HEK293 (cell line): ENCODE data around the gene DPY19L1.
"Not testable (repeated sequence)": the region's sequence is repeated elsewhere in the genome, so short reads cannot be mapped to it uniquely, and the experiment has no call there.

Experiments
- CTCF ChIA-PET: fragments of 350-600 bp; formaldehyde crosslinking; extraction: SDS; loops from one replicate; lab custom pipeline; 2021; ENCODE audit warnings: antibody characterized with exemption; lab: Yijun Ruan, JAX
- POLR2A ChIA-PET: fragments of 300-600 bp; formaldehyde crosslinking; extraction: SDS; loops from one replicate; lab custom pipeline; 2020; ENCODE audit warnings: antibody characterized with exemption, inconsistent platforms; lab: Yijun Ruan, JAX
- H3K27ac ChIP-seq: fragments of 200-500 bp; sonication (Bioruptor generic); 2 replicates; pipeline ENCODE4 v1.5.1; 2014; ENCODE audit warnings: low read depth, low read length, control low read depth, inconsistent platforms; ENCODE audit errors: extremely low read depth
- H3K36me3 ChIP-seq, 2 experiments: fragments of 200-500 bp in 1 of 2; sonication (Bioruptor generic) in 1 of 2; 1 replicate in 1 of 2; 2 replicates in 1 of 2; pipeline ENCODE4 v1.5.1; 2014 to 2017; ENCODE audit warnings: inconsistent platforms in 2 of 2, low read length in 2 of 2; ENCODE audit not compliant: control insufficient read depth in 2 of 2, insufficient read depth in 1 of 2
- H3K4me1 ChIP-seq: fragments of 200-500 bp; sonication (Bioruptor generic); 2 replicates; pipeline ENCODE4 v1.5.1; 2014; ENCODE audit warnings: mild to moderate bottlenecking, low read length, inconsistent platforms; ENCODE audit not compliant: control insufficient read depth, insufficient read depth
- H3K4me3 ChIP-seq: 2 replicates; pipeline ENCODE4 v1.5.1; 2011; ENCODE audit warnings: low read depth, mild to moderate bottlenecking, control low read depth, low read length, moderate library complexity
- H3K9me3 ChIP-seq: fragments of 200-500 bp; sonication (Bioruptor generic); 2 replicates; pipeline ENCODE4 v1.5.1; 2014; ENCODE audit warnings: low read depth, low read length, inconsistent platforms; ENCODE audit not compliant: control insufficient read depth, insufficient read depth
- ELK4 ChIP-seq: IDR thresholded peaks from 2 replicates; pipeline ENCODE4 v1.6.1; 2011; ENCODE audit warnings: mild to moderate bottlenecking, low read depth, low read length, borderline replicate concordance
- GFI1B ChIP-seq: fragments of 450-650 bp; formaldehyde crosslinking; IDR thresholded peaks from 2 replicates; pipeline ENCODE4 v1.5.1; 2016; ENCODE audit warnings: missing biosample characterization, missing genetic modification characterization
- MYNN ChIP-seq: fragments of 450-650 bp; formaldehyde crosslinking; IDR thresholded peaks from 2 replicates; pipeline ENCODE4 v1.5.1; 2016; ENCODE audit warnings: missing biosample characterization, missing genetic modification characterization, borderline replicate concordance
- TRIM28 ChIP-seq: IDR thresholded peaks from 2 replicates; pipeline ENCODE4 v1.6.1; 2011; ENCODE audit warnings: low read length, control low read depth, borderline replicate concordance
- ZBTB20 ChIP-seq: fragments of 450-650 bp; formaldehyde crosslinking; IDR thresholded peaks from 2 replicates; pipeline ENCODE4 v1.5.1; 2016; ENCODE audit warnings: missing biosample characterization, missing genetic modification characterization
- ZBTB44 ChIP-seq: fragments of 450-650 bp; IDR thresholded peaks from 2 replicates; pipeline ENCODE4 v1.5.1; 2018; ENCODE audit warnings: missing biosample characterization, mild to moderate bottlenecking, missing genetic modification characterization
- ZEB2 ChIP-seq: fragments of 450-650 bp; formaldehyde crosslinking; IDR thresholded peaks from 2 replicates; pipeline ENCODE4 v1.5.1; 2016; ENCODE audit warnings: missing biosample characterization, missing genetic modification characterization
- ZNF146 ChIP-seq: fragments of 450-650 bp; formaldehyde crosslinking; IDR thresholded peaks from 2 replicates; pipeline ENCODE4 v1.5.1; 2016; ENCODE audit warnings: missing biosample characterization, missing genetic modification characterization
- ZNF19 ChIP-seq: fragments of 450-650 bp; formaldehyde crosslinking; IDR thresholded peaks from 2 replicates; pipeline ENCODE4; 2016; ENCODE audit warnings: missing biosample characterization, missing genetic modification characterization, low read depth
- ZNF324 ChIP-seq: fragments of 450-650 bp; formaldehyde crosslinking; IDR thresholded peaks from 2 replicates; pipeline ENCODE4 v1.5.1; 2016; ENCODE audit warnings: missing biosample characterization, missing genetic modification characterization
- ZNF354C ChIP-seq: fragments of 450-650 bp; formaldehyde crosslinking; IDR thresholded peaks from 2 replicates; pipeline ENCODE4 v1.5.1; 2016; ENCODE audit warnings: missing biosample characterization, missing genetic modification characterization, low read depth, borderline replicate concordance
- ZNF362 ChIP-seq: fragments of 450-650 bp; formaldehyde crosslinking; IDR thresholded peaks from 2 replicates; pipeline ENCODE4 v1.5.1; 2016; ENCODE audit warnings: missing biosample characterization, missing genetic modification characterization
- ZNF48 ChIP-seq: fragments of 450-650 bp; formaldehyde crosslinking; IDR thresholded peaks from 2 replicates; pipeline ENCODE4 v1.5.1; 2016; ENCODE audit warnings: missing biosample characterization, missing genetic modification characterization
- ZNF548 ChIP-seq: fragments of 450-650 bp; formaldehyde crosslinking; IDR thresholded peaks from 2 replicates; pipeline ENCODE4 v1.5.1; 2016; ENCODE audit warnings: missing biosample characterization, missing genetic modification characterization
- ZNF571 ChIP-seq: fragments of 450-650 bp; formaldehyde crosslinking; IDR thresholded peaks from 2 replicates; pipeline ENCODE4 v1.5.0; 2017; ENCODE audit warnings: missing biosample characterization, missing genetic modification characterization
- ZNF580 ChIP-seq: fragments of 450-650 bp; formaldehyde crosslinking; IDR thresholded peaks from 2 replicates; pipeline ENCODE4 v1.5.1; 2016; ENCODE audit warnings: missing biosample characterization, missing genetic modification characterization
- ZNF585B ChIP-seq: fragments of 450-650 bp; formaldehyde crosslinking; IDR thresholded peaks from 2 replicates; pipeline ENCODE4 v1.5.1; 2016; ENCODE audit warnings: missing biosample characterization, missing genetic modification characterization
- ZNF623 ChIP-seq: fragments of 450-650 bp; formaldehyde crosslinking; IDR thresholded peaks from 2 replicates; pipeline ENCODE4 v1.5.1; 2016; ENCODE audit warnings: missing biosample characterization, missing genetic modification characterization
- ZNF785 ChIP-seq: fragments of 450-650 bp; formaldehyde crosslinking; IDR thresholded peaks from 2 replicates; pipeline ENCODE4 v1.5.1; 2016; ENCODE audit warnings: missing biosample characterization, missing genetic modification characterization

DPY19L1 gene

GRCh38 chr7:34946486-34946885 is 90.8 kb downstream of the DPY19L1 start:
- ChIA-PET POLR2A (no interaction called here), CTCF (no interaction called here)
- H3K27ac ChIP-seq = no peak overlapping the region
- no peaks in the 10 kb centered on the region for H3K4me1 ChIP-seq
- H3K9me3 ChIP-seq = no peaks in the 10 kb centered on the region
- no peaks in the 10 kb centered on the region for H3K36me3 ChIP-seq
- H3K4me3 ChIP-seq = no peak overlapping the region
- TF ChIP-seq ZNF362 (tag by site-specific recombination) (no peak), ZNF580 (tag by site-specific recombination) (no peak), ZNF548 (no peak), ZNF48 (tag by site-specific recombination) (no peak), TRIM28 (no peak), ZEB2 (tag by site-specific recombination) (no peak), ZNF324 (tag by site-specific recombination) (no peak), ZNF354C (tag by site-specific recombination) (no peak)

- H3K36me3 ChIP-seq, H3K27ac ChIP-seq, POLR2A ChIA-PET, H3K4me3 ChIP-seq, H3K4me1 ChIP-seq, CTCF ChIA-PET, H3K9me3 ChIP-seq: not testable (repeated sequence)
Measured at GRCh38 chr7:34945894-34946477, 91.3 kb downstream of the DPY19L1 start.

GRCh38 chr7:34939175-34939574 is 98.1 kb downstream of the DPY19L1 start:
- TF ChIP-seq ZNF623 (tag by site-specific recombination) (no peak), ZNF571 (tag by site-specific recombination) (no peak), GFI1B (tag by site-specific recombination) (no peak), ZNF785 (tag by site-specific recombination) (no peak), ELK4 (no peak), ZNF19 (tag by site-specific recombination) (no peak), ZNF146 (tag by site-specific recombination) (no peak), MYNN (tag by site-specific recombination) (no peak), ZNF354C (tag by site-specific recombination) (no peak), ZBTB44 (tag by site-specific recombination) (no peak), ZNF585B (tag by site-specific recombination) (no peak), ZBTB20 (no peak)
- ChIA-PET POLR2A (no interaction called here), CTCF (interaction anchor here (1.0 kb wide), 1 partner anchor 17 kb away, joined by 3 read pairs; no protein-coding TSS in a partner anchor)
- Histone ChIP-seq H3K27ac (no peak overlapping the region), H3K4me1 (no peaks in the 10 kb centered on the region), H3K9me3 (no peaks in the 10 kb centered on the region), H3K36me3 (peaks cover 0 to 5% of the 10 kb centered on the region in 2 experiments; a peak in 1 of 3 replicates), H3K4me3 (no peak overlapping the region)

GRCh38 chr7:34935735-34936165 is 101.5 kb downstream of the DPY19L1 start:
- H3K36me3 ChIP-seq, H3K9me3 ChIP-seq, CTCF ChIA-PET, H3K4me1 ChIP-seq, POLR2A ChIA-PET, H3K27ac ChIP-seq, H3K4me3 ChIP-seq: not testable (repeated sequence)
